Germinal center (tissue), 1 donor: ENCODE data around the gene MSX1.

Experiments used
- DNase-seq: peaks from one replicate; pipeline ENCODE4 v3.0.0; 2012; ENCODE audit warnings: mixed read lengths, low spot score

The MSX1 gene

DNA sequence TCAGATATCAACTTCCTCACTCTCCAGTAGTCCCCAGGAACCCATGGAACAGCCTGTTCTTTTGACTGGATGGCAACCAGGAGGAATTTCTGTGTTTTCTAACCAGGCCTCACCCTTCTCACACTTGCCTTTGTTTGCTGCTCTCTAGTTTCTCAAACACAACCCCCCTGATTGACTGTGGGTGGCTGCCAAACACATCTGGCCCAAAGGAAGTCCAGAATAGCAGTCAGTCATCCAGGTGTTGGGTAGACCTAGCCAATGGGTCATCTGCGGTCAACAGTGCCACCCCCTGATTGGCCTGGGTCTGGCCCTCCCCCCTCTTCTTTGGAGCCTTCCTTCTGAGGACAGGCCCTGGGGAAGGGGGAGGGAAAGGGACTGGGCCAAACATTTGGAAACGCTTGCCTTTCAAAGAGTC, 53.7 kb downstream of the MSX1 start:
- DNase-seq = no peak
